DOHH2 (cell line): ENCODE data around the gene WBP11.

ENCODE experiments used
- H3F3A ChIP-seq: fragments of 200-600 bp; sonication (generic), shearing (Covaris generic); 2 replicates; pipeline ENCODE4 v1.6.0; 2016; ENCODE audit warnings: antibody characterized with exemption, mild to moderate bottlenecking; ENCODE audit not compliant: control insufficient read depth, insufficient read depth
- H3K27ac ChIP-seq: fragments of 200-600 bp; sonication (generic); 2 replicates; pipeline ENCODE4 v1.5.1; 2014; ENCODE audit warnings: low read depth, mild to moderate bottlenecking, low read length, moderate library complexity
- H3K27me3 ChIP-seq: fragments of 200-600 bp; sonication (generic); 2 replicates; pipeline ENCODE4 v1.6.1; 2014; ENCODE audit warnings: mild to moderate bottlenecking, low read length, mixed read lengths; ENCODE audit not compliant: control insufficient read depth
- H3K36me3 ChIP-seq: fragments of 200-600 bp; sonication (generic); 2 replicates; pipeline ENCODE4 v1.6.1; 2014; ENCODE audit warnings: mild to moderate bottlenecking, low read length, moderate library complexity, mixed read lengths; ENCODE audit not compliant: control insufficient read depth
- H3K4me1 ChIP-seq: fragments of 200-600 bp; sonication (generic); 2 replicates; pipeline ENCODE4 v1.6.1; 2014; ENCODE audit warnings: mild to moderate bottlenecking, low read length, mixed read lengths; ENCODE audit not compliant: control insufficient read depth
- H3K4me2 ChIP-seq: fragments of 200-600 bp; sonication (generic); 2 replicates; pipeline ENCODE4 v1.6.0; 2014; ENCODE audit warnings: mild to moderate bottlenecking, low read length, moderate library complexity
- H3K4me3 ChIP-seq: fragments of 200-600 bp; sonication (generic); 2 replicates; pipeline ENCODE4 v1.5.1; 2014; ENCODE audit warnings: mild to moderate bottlenecking, low read length, mixed read lengths
- H3K79me2 ChIP-seq: fragments of 200-600 bp; sonication (generic); 2 replicates; pipeline ENCODE4 v1.6.1; 2014; ENCODE audit warnings: mild to moderate bottlenecking, low read length, mixed read lengths; ENCODE audit not compliant: control insufficient read depth
- H3K9me2 ChIP-seq: fragments of 200-600 bp; sonication (generic); replicated peaks from 2 replicates; pipeline ENCODE4 v1.6.1; 2014; ENCODE audit warnings: mild to moderate bottlenecking, low read length, mixed read lengths; ENCODE audit not compliant: control insufficient read depth
- H3K9me3 ChIP-seq: fragments of 200-600 bp; sonication (generic); 2 replicates; pipeline ENCODE4 v1.6.1; 2014; ENCODE audit warnings: antibody characterized with exemption, low read length, mixed read lengths; ENCODE audit not compliant: control insufficient read depth, insufficient read depth
- H4K20me1 ChIP-seq: fragments of 200-600 bp; sonication (generic); 2 replicates; pipeline ENCODE4 v1.6.0; 2014; ENCODE audit warnings: low read depth, mild to moderate bottlenecking, antibody characterized with exemption, low read length, moderate library complexity; ENCODE audit not compliant: control insufficient read depth, insufficient read depth
- EZH2phosphoT487 ChIP-seq: fragments of 200-600 bp; sonication (generic); IDR thresholded peaks from 2 replicates; pipeline ENCODE4 v1.6.1; 2017; ENCODE audit warnings: borderline replicate concordance, mild to moderate bottlenecking, antibody characterized with exemption, low read length, moderate library complexity, mixed read lengths
- TF ChIP-seq, protein P1 (sequence below): fragments of 200-600 bp; sonication (generic); IDR thresholded peaks from one replicate; pipeline ENCODE4 v1.5.1; 2014; ENCODE audit warnings: antibody characterized with exemption, mild to moderate bottlenecking, low read depth, low read length; ENCODE audit not compliant: poor library complexity, severe bottlenecking

Gene WBP11

DNA sequence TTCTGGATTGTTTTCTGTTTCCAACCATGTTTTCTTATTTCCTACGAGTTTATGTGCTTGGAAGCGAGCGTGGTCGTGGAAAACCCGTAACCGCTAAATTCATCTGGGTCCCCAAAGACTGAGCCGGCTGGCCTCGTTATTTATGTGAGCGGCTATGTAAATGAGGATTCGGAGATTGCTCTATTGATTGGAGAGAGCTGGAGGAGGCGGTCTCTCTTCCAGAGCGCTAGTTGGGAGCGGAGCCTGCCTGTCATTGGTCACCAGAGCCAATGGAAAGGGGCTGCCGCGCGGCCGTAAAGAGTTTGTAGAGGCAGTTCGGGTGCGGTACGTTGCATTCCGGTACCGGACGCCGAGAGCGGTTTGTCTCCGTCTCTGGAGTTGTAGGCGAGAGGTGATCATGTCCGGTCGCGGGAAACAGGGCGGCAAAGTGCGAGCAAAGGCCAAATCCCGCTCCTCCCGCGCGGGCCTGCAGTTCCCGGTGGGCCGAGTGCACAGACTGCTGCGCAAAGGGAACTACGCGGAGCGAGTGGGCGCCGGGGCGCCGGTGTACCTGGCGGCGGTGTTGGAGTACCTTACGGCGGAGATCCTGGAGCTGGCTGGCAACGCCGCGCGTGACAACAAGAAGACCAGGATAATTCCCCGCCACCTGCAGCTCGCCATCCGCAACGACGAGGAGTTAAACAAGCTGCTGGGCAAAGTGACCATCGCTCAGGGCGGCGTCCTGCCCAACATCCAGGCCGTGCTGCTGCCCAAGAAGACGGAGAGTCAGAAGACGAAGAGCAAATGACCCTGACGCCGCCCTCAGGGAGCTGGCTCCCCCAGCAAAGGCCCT lies 29.0 kb downstream of the WBP11 start:
- H3K4me2 ChIP-seq = peak overlapping the region; percentile 73
- H3K36me3 ChIP-seq = peaks cover 12% of the 10 kb centered on the region
- peak overlapping the region; percentile 60 for H3K27ac ChIP-seq
- no peaks in the 10 kb centered on the region for H3K9me2 ChIP-seq
- H3K27me3 ChIP-seq = no peaks in the 10 kb centered on the region
- peaks cover 33% of the 10 kb centered on the region for H3F3A ChIP-seq
- H3K79me2 ChIP-seq = peaks cover 31% of the 10 kb centered on the region
- H3K4me1 ChIP-seq = peaks cover 50% of the 10 kb centered on the region
- H3K9me3 ChIP-seq = no peaks in the 10 kb centered on the region
- H4K20me1 ChIP-seq = no peaks in the 10 kb centered on the region
- peak overlapping the region; percentile 84 for H3K4me3 ChIP-seq
- TF ChIP-seq, protein P1, sequence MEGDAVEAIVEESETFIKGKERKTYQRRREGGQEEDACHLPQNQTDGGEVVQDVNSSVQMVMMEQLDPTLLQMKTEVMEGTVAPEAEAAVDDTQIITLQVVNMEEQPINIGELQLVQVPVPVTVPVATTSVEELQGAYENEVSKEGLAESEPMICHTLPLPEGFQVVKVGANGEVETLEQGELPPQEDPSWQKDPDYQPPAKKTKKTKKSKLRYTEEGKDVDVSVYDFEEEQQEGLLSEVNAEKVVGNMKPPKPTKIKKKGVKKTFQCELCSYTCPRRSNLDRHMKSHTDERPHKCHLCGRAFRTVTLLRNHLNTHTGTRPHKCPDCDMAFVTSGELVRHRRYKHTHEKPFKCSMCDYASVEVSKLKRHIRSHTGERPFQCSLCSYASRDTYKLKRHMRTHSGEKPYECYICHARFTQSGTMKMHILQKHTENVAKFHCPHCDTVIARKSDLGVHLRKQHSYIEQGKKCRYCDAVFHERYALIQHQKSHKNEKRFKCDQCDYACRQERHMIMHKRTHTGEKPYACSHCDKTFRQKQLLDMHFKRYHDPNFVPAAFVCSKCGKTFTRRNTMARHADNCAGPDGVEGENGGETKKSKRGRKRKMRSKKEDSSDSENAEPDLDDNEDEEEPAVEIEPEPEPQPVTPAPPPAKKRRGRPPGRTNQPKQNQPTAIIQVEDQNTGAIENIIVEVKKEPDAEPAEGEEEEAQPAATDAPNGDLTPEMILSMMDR = no peak
- TF ChIP-seq EZH2phosphoT487 = no peak

DNA sequence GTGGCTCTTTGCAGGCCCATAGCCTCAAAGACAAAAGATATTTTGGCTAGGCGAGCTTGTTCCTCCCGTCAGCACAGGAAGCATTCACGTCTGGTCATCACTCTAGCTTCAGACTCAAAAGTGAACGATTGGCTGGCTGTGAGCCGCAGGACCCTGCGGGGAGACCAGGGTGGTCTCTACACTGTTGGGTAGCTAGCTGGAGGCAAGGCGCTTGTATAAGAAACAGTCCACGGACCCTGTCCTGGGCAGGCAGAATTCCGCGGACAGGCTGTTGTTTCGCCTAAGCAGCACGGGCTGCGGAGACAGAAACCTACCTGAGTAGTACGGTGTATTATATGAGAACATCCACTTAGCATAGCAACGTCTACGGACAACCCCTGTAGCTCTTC lies 29.6 kb downstream of the WBP11 start:
- Histone ChIP-seq H3K27me3 (no peaks in the 10 kb centered on the region), H3K79me2 (peaks cover 37% of the 10 kb centered on the region), H3K4me2 (peak overlapping the region; percentile 73), H3K27ac (peak overlapping the region; percentile 60), H3K4me1 (peaks cover 56% of the 10 kb centered on the region), H3K9me3 (no peaks in the 10 kb centered on the region), H3K4me3 (peak overlapping the region; percentile 84), H4K20me1 (no peaks in the 10 kb centered on the region), H3K36me3 (peaks cover 16% of the 10 kb centered on the region), H3K9me2 (no peaks in the 10 kb centered on the region), H3F3A (peaks cover 33% of the 10 kb centered on the region)
- TF ChIP-seq EZH2phosphoT487 = no peak
- TF ChIP-seq, protein P1 = no peak

DNA sequence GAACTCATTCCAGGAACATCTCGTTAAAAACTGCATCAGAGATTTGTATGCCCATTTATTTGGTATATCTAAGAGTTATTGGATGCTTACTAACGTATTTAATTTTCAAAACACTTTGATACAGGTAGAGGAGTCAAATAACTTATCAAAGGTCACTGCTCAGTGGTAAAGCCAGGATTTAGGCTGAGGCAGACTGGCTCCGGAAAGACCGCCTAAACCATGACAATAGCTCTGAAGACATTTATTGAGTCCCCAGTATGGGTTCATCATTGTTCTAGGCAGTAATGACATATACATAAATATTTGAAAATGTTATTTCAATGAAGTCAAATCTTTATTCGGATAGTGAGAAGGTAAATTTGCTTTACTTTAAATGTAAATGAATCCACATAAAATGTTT lies 30.3 kb downstream of the WBP11 start:
- peaks cover 63% of the 10 kb centered on the region for H3K4me1 ChIP-seq
- H3K4me3 ChIP-seq = peak overlapping the region; percentile 84
- H3K27me3 ChIP-seq = no peaks in the 10 kb centered on the region
- H3K27ac ChIP-seq = peak overlapping the region; percentile 60; the same call in 1 of the 2 replicates
- TF ChIP-seq EZH2phosphoT487 = no peak
- TF ChIP-seq, protein P1 = no peak
- H3K79me2 ChIP-seq = peaks cover 38% of the 10 kb centered on the region
- peaks cover 34% of the 10 kb centered on the region for H3F3A ChIP-seq
- H3K9me2 ChIP-seq = no peaks in the 10 kb centered on the region
- H4K20me1 ChIP-seq = no peaks in the 10 kb centered on the region
- H3K4me2 ChIP-seq = peak overlapping the region; percentile 73
- no peaks in the 10 kb centered on the region for H3K9me3 ChIP-seq
- H3K36me3 ChIP-seq = peaks cover 19% of the 10 kb centered on the region
